HG03558 (cell line): ENCODE data around the gene RHOA.
A peak's percentile ranks its signal among the peaks of the same experiment; 100 is the strongest.
"Not testable (repeated sequence)": the region's sequence is repeated elsewhere in the genome, so short reads cannot be mapped to it uniquely, and the experiment has no call there.

Source experiments
- ATAC-seq: cut with Tn5 transposase; IDR thresholded peaks from one replicate; pipeline ENCODE4 v1.9.1; 2021; ENCODE audit warnings: moderate number of reproducible peaks; ENCODE audit not compliant: unreplicated experiment; ENCODE audit errors: extremely low read depth

Gene RHOA

GRCh38 chr3:49412632-49413337 lies 1.0 kb upstream of the RHOA start:
- ATAC-seq: no peak

GRCh38 chr3:49411535-49411967 lies 225 bp downstream of the RHOA start:
- ATAC-seq: peak; percentile 12

GRCh38 chr3:49410846-49411534 lies 786 bp downstream of the RHOA start:
- ATAC-seq: no peak

GRCh38 chr3:49410066-49410845 lies 1.5 kb downstream of the RHOA start:
- no peak for ATAC-seq

GRCh38 chr3:49406571-49407565 lies 4.9 kb downstream of the RHOA start:
- no peak for ATAC-seq

GRCh38 chr3:49405570-49405969 lies 6.2 kb downstream of the RHOA start:
- ATAC-seq: not testable (repeated sequence)

- ATAC-seq: no peak
These were observed 7.9 kb downstream of the RHOA start for GRCh38 chr3:49403891-49404290.

GRCh38 chr3:49401766-49402165 lies 10.0 kb downstream of the RHOA start:
- ATAC-seq: no peak

GRCh38 chr3:49399461-49399860 lies 12.3 kb downstream of the RHOA start:
- no peak for ATAC-seq

- no peak for ATAC-seq
These were observed 14.3 kb downstream of the RHOA start for GRCh38 chr3:49397470-49397869.

- ATAC-seq: not testable (repeated sequence)
These were observed 20.5 kb downstream of the RHOA start for GRCh38 chr3:49391310-49391709.

GRCh38 chr3:49389297-49389696 lies 22.5 kb downstream of the RHOA start:
- ATAC-seq: no peak

- ATAC-seq: no peak
These were observed 23.4 kb downstream of the RHOA start for GRCh38 chr3:49388289-49388820.

GRCh38 chr3:49387721-49388120 lies 24.1 kb downstream of the RHOA start:
- no peak for ATAC-seq

GRCh38 chr3:49386056-49386756 lies 25.6 kb downstream of the RHOA start:
- no peak for ATAC-seq

GRCh38 chr3:49385617-49386016 lies 26.2 kb downstream of the RHOA start:
- no peak for ATAC-seq

GRCh38 chr3:49383387-49383786 lies 28.4 kb downstream of the RHOA start:
- no peak for ATAC-seq

- no peak for ATAC-seq
These were observed 33.4 kb downstream of the RHOA start for GRCh38 chr3:49378249-49378895.

GRCh38 chr3:49377483-49377882 lies 34.3 kb downstream of the RHOA start:
- no peak for ATAC-seq
